ENCODE data around the gene USP49. TPM values are rescaled to one million over a fixed set of nuclear protein-coding genes. Genes with fewer than 3 reads are reported as not detected.

Gene USP49
- total and polyA plus RNA-seq, 4 donors: 1.8 to 8.6 (median 3.6) TPM

DNA sequence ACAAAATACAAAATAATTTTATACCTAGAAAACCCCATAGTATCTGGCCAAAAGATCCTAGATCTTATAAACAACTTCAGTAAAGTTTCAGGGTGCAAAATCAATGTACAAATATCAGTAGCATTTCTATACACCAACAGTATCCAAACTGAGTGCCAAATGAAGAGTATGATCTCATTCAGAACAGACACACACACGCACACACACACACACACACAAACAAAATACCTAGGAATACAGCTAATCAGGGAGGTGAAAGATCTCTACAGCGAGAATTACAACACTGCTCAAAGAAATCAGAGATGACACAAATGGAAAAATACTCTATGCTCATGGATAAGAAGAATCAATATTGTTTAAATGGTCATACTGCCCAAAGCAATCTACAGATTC lies 58.5 kb downstream of the USP49 start:
- ATAC-seq (ENCODE audit: insufficient read depth, low FRiP score) (no peak), DNase-seq (no peak)

DNA sequence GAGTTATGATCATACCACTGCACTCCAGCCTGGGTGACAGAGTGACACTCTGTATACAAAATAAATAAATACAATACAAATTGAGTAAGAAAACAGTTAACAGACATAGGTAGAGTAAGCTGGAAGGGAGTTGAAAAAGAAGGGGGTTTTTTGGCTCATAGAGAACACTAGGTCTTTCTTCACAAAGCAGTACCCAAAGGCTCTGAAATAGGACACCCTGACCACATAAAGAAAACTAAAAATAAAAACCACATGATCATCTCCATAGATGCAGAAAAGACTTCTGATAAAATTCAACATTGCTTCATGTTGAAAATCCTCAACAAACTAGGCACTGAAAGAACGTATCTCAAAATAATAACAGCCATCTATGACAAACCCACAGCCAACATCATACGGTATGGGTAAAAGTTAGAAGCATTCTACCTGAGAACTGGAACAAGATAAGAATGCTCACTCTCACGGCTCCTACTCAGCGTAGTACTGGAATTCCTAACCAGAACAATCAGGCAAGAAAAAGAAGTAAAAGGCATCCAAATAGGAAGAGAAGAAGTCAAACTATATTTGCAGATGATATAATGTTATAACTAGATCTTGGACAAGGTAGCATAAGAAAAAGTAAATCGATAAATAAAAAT lies 59.0 kb downstream of the USP49 start:
- no peak overlapping the region for H3K9ac ChIP-seq (ENCODE audit: insufficient read depth in 1 of 2, low read length in 2 of 2)
- no peaks in the 10 kb centered on the region for H3K36me3 ChIP-seq (ENCODE audit: control insufficient read depth in 4 of 4, insufficient read depth in 4 of 4, low read length in 4 of 4)
- no peaks in the 10 kb centered on the region for H3K9me3 ChIP-seq (ENCODE audit: control insufficient read depth in 4 of 4, insufficient read depth in 3 of 4, low read length in 3 of 4)
- H3K27me3 ChIP-seq (ENCODE audit: control insufficient read depth in 3 of 3, insufficient read depth in 3 of 3, low read length in 2 of 3): no peaks in the 10 kb centered on the region
- no peak overlapping the region for H3K4me3 ChIP-seq
- DNase-seq (no peak), ATAC-seq (ENCODE audit: insufficient read depth, low FRiP score) (no peak)
- WGBS, 2 donors: 86 to 91% methylated on average over 5 of the region's 5 CpGs
- TF ChIP-seq, protein P1, sequence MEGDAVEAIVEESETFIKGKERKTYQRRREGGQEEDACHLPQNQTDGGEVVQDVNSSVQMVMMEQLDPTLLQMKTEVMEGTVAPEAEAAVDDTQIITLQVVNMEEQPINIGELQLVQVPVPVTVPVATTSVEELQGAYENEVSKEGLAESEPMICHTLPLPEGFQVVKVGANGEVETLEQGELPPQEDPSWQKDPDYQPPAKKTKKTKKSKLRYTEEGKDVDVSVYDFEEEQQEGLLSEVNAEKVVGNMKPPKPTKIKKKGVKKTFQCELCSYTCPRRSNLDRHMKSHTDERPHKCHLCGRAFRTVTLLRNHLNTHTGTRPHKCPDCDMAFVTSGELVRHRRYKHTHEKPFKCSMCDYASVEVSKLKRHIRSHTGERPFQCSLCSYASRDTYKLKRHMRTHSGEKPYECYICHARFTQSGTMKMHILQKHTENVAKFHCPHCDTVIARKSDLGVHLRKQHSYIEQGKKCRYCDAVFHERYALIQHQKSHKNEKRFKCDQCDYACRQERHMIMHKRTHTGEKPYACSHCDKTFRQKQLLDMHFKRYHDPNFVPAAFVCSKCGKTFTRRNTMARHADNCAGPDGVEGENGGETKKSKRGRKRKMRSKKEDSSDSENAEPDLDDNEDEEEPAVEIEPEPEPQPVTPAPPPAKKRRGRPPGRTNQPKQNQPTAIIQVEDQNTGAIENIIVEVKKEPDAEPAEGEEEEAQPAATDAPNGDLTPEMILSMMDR (IDR thresholded peaks at IDR 0.05; ENCODE audit: control extremely low read depth, extremely low read depth): no peak
- H3K4me1 ChIP-seq (ENCODE audit: control insufficient read depth in 5 of 5, insufficient read depth in 5 of 5, low read length in 5 of 5): peaks cover 0 to 3% (median 0%) of the 10 kb centered on the region in 5 donors
- no peak overlapping the region for H3K27ac ChIP-seq (ENCODE audit: low read depth in 1 of 2, low read length in 1 of 2)

More for the DNA sequence above, 58.5 kb downstream of the USP49 start:
- no peaks in the 10 kb centered on the region for H3K9me3 ChIP-seq (ENCODE audit: control insufficient read depth in 4 of 4, insufficient read depth in 3 of 4, low read length in 3 of 4)
- peaks cover 0 to 3% (median 0%) of the 10 kb centered on the region in 5 donors for H3K4me1 ChIP-seq (ENCODE audit: control insufficient read depth in 5 of 5, insufficient read depth in 5 of 5, low read length in 5 of 5)
- H3K9ac ChIP-seq (ENCODE audit: insufficient read depth in 1 of 2, low read length in 2 of 2): no peak overlapping the region
- no peak overlapping the region for H3K27ac ChIP-seq (ENCODE audit: low read depth in 1 of 2, low read length in 1 of 2)
- TF ChIP-seq, protein P1 (IDR thresholded peaks at IDR 0.05; ENCODE audit: control extremely low read depth, extremely low read depth): no peak
- no peaks in the 10 kb centered on the region for H3K27me3 ChIP-seq (ENCODE audit: control insufficient read depth in 3 of 3, insufficient read depth in 3 of 3, low read length in 2 of 3)
- H3K36me3 ChIP-seq (ENCODE audit: control insufficient read depth in 4 of 4, insufficient read depth in 4 of 4, low read length in 4 of 4): no peaks in the 10 kb centered on the region
- H3K4me3 ChIP-seq: no peak overlapping the region
- 92 to 98% methylated on average over 2 of the region's 2 CpGs for WGBS, 2 donors

DNA sequence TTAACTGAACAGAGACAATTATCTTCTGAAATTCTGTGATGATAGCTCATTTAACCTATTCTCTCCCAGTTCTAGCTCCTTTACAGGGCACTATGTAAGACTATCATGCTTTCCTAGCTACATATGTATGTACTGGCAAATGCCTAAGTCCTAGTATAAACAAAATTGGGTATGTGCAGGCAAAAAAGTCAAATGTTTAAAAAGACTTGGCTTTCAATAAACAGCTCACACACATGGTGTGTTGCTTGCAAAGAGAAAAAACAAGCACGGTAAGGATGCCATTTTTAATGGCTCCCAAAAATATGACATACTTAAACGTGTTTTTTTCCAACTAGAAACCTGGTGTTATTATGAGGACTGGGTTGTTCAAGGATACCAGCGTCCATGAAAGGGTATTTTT lies 62.9 kb downstream of the USP49 start:
- Histone ChIP-seq H3K4me1 (ENCODE audit: control insufficient read depth in 5 of 5, insufficient read depth in 5 of 5, low read length in 5 of 5) (peaks cover 0 to 3% (median 0%) of the 10 kb centered on the region in 5 donors), H3K36me3 (ENCODE audit: control insufficient read depth in 4 of 4, insufficient read depth in 4 of 4, low read length in 4 of 4) (no peaks in the 10 kb centered on the region), H3K27ac (ENCODE audit: low read depth in 1 of 2, low read length in 1 of 2) (no peak overlapping the region), H3K27me3 (ENCODE audit: control insufficient read depth in 3 of 3, insufficient read depth in 3 of 3, low read length in 2 of 3) (no peaks in the 10 kb centered on the region), H3K9me3 (ENCODE audit: control insufficient read depth in 4 of 4, insufficient read depth in 3 of 4, low read length in 3 of 4) (no peaks in the 10 kb centered on the region), H3K4me3 (no peak overlapping the region), H3K9ac (ENCODE audit: insufficient read depth in 1 of 2, low read length in 2 of 2) (no peak overlapping the region)
- ATAC-seq (ENCODE audit: insufficient read depth, low FRiP score) (no peak), DNase-seq (no peak)
- 91 to 93% methylated on average over 3 of the region's 3 CpGs for WGBS, 2 donors
- TF ChIP-seq, protein P1 (IDR thresholded peaks at IDR 0.05; ENCODE audit: control extremely low read depth, extremely low read depth): no peak
